ENCODE measurements around the gene RUFY1.

Gene RUFY1

DNA sequence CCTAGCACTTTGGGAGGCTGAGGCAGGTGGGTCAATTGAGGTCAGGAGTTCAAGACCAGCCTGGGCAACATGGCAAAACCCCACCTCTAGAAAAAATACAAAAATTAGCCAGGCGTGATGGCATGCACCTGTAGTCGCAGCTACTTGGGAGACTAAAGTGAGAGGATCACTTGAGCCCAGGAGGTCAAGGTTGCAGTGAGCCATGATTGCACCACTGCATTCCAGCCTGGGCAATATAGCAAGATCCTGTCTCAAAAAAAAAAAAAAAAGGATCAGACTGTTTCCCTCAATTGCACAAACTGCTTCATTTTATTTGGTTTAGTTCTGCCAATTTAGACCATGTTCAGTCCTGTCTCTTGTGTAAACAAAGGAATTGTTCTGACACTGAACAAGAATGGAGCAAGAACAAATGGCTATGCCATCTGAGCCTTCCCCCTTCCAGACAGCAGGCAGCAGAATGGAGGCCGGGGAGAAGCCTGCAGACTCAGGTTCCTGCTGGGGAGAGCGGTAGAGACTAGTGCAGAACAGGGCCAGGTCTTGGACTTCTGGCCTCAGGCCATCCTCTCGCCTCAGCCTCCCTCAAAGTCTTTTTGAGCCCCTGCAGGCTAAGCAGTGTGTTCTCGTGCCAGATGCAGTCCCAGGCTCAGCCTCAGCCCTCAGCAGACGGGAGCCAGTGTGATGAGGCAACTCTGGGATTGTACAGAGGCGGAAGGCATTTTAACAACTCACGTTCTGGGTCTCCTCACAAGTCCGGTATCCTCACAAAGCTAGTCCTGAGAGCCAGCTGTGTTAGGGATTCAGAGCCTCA, 54.9 kb downstream of the RUFY1 start:
- DNase-seq (ENCODE audit: low read depth in 1 of 2, low spot score in 1 of 2): no peak

DNA sequence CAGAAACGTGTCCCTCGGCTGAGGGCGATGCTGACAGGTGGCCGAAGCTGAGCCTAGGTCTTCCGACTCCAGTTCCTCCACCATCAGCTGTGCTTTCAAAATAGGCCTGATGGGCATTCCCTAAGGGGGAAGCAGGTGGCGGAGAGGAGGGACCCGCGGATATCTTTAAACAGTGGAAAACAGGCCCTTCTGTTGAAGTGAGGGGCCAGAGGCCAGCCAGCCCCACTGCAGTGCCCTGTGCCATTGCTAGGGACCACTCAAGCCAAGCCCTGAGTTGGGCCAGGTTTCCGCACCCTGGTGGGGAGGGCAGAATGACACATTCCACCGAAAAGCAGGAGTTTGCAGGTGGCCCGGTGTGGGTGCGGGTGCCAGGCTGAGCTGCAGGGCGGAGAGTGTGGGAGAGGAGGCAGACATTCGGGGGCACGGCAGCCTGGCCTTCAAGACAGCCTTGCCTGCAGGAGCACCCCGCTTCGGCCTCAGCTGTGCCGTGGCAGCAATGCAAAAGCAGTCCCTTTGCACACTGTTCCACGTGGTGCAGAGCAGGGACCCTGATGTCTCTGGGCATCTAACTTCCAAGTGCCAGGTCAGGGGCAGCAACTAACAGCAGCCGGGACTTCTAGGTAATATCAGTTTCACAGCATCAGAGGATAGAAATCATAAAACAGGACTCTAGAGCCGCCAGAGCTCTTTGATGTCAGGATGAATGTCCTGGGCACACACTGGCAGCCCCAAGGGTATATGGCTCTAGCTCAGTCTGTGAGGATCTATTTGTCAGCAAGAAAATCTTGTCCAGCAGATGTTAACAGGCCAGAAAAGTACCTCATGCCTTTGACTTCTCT, 55.9 kb downstream of the RUFY1 start:
- no peak for DNase-seq (ENCODE audit: low read depth in 1 of 2, low spot score in 1 of 2)

DNA sequence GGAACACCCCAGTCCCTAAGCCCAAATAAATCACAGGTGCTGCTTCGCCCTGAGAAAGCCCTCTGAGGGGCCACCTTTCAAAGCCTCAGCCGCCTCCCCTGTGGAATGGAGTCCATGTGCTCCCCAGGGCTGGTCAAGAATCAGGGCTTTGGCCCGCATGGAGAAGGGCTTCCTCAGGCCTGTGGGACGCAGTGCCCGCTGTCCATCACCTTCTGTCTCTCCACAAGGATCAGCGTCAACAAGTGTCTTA, 56.5 kb downstream of the RUFY1 start:
- no peak for DNase-seq (ENCODE audit: low read depth in 1 of 2, low spot score in 1 of 2)

DNA sequence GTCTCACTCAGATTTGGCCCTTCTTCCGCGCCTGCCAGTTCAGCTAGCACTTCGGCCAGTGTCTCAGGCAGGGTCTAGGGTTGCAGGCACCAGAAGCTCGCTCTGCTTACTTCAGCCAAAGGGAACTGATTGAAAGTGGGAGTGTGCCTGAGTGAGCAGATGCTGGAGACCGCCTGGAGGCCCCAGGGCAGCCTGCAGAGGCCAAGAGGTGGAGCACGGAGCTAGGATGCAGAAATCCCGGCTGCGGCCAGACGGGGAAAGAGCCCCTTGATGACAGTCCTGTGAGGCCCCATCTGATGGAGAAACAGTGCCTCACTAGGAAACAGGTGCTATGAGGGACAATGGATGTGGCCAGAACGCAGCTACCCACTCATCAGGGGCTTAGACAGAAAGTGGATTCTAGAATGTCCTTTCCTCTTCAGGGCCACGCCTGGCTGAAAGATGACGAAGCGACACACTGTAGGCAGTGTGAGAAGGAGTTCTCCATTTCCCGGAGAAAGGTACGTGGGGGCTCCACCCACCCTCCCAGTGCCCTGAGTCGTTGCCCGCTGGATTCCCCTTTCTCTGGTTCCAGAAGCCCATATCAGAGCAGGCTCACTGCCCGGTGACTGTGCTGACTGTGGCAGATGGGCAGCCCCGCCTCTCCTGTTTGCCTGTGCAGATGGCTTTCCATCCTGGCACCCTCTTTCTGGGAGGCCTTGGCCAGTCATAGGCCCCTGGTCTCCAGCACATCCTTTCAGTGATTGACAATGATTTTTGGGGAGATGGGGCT, 57.0 kb downstream of the RUFY1 start:
- no peak for DNase-seq (ENCODE audit: low read depth in 1 of 2, low spot score in 1 of 2)

DNA sequence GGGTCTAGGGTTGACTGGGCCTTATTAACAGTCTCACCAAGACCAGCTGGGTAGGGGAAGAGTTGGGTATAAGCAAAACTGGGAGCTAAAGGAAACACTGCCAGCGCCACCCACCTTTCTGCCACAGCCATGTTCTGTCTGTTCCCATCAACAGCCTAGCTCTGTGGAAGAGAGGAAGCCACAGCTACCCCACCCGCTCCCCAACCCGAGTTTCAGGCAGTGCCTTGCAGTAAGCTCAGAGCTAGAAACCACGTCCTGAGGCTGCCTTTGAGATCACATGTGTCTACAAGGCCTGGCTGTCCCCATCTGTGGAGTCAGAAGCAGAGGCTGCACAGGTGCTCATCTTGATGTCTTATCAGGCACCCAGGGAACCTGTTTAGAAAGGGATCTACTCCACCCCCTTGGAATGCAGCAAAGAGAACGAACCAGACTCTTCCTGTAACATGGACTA, 57.8 kb downstream of the RUFY1 start:
- no peak for DNase-seq (ENCODE audit: low read depth in 1 of 2, low spot score in 1 of 2)

DNA sequence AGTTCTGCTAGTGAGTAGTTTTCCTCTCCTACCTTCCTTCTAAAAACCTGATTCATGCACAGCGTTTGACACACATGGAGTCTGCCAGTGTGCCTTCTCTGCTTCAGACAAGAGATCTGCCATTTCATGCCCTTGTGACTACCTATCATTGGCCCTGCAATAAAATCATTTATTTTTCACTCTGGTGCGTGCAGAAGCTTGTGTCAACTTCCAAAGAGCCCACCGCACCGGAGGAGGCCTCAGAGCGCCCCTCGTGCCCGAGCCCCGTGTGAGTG, 59.4 kb downstream of the RUFY1 start:
- DNase-seq (ENCODE audit: low read depth in 1 of 2, low spot score in 1 of 2): no peak

DNA sequence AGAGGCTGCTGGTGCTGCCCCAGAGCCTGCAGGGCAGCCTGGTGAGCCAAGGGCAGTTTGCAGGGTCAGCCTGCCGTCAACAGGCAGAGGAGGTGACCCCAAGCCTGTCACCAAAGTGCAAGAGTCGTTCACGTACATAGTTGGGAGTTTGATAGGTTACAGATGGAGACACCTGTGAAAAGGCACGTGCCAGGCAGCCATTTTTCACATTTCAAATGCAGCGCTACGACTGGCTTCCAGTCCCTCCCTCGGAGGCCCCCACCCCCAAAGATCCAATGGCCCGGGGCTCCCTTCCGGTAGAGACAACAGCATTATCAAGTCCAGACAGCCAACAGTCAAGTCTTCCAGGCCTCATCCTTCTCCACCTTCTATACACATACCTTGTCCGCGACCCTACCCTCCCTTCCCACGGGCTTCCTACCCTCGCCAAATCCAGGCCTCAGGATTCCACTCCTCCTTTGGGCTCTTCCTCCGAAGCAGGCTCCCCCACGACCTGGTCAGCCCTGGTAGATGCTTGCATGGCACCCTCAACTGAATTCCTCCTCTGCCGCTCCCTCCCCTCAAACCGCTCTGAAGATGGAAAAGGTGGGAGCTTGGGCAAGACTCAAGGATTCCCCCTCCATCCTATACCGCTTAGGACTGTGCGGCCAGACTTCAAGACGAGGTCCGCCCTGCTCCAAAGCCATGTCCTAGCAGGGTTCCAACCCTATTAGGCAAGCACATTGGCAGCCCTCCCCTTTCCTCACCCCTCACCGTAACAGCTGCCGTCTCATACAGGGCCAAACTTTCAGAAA, 60.0 kb downstream of the RUFY1 start:
- DNase-seq (ENCODE audit: low read depth in 1 of 2, low spot score in 1 of 2): no peak

DNA sequence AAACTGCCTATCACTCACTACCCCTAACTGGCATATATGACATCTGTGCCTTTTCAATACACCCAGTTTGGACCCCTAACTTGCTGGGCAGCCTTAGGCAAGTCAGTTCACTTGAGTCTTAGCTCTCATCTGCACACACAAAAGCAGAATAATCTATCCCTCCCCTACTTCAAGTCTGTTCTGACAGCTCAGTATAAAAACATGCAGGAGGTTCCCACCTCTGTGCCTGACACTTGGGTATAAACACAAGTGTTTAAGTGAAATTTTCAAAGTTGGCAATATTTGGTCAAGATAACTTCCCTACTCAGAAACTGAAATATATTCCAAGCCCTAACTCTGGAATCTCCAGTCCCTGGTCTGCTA, 60.5 kb downstream of the RUFY1 start:
- no peak for DNase-seq (ENCODE audit: low read depth in 1 of 2, low spot score in 1 of 2)

DNA sequence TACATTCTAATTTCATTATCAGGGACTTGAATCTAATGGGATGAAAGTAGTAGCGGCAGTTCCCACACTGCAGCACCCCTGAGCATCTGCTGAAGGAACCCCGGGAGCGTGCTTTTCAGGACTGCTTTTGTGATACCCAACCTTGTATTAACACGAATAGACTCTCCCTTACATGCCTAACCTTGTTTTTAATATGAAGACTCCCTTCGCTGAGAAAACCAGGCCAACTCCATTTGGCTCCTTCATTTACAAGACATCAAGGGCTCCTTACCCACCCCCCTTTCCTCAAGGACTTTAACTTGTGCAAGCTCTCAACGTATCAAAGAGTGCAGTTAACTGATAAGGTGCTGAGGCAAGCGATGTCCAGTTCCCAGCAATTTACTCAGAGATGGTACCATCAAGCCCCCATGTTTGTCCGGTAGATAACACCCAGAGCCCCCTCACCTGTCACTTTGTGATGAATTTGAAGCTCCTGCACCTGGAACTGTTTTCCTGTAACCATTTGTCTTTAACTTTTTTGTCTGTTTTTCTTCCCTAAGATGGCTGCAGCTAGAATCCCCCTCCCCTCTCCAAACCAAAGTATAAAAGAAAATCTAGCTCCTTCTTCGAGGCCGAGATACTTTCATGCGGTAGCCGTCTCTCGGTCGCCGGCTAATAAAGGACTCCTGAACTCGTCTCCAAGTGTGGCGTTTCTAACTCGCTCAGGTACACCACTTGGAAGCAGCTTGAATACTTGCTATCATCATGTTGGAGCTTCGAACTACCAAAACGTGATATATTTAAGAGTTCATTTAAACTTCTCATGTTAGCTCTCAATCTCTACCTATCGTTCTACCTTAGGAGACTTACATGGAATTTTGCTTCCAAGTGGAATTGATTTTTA, 62.5 kb downstream of the RUFY1 start:
- no peak for DNase-seq (ENCODE audit: low read depth in 1 of 2, low spot score in 1 of 2)

DNA sequence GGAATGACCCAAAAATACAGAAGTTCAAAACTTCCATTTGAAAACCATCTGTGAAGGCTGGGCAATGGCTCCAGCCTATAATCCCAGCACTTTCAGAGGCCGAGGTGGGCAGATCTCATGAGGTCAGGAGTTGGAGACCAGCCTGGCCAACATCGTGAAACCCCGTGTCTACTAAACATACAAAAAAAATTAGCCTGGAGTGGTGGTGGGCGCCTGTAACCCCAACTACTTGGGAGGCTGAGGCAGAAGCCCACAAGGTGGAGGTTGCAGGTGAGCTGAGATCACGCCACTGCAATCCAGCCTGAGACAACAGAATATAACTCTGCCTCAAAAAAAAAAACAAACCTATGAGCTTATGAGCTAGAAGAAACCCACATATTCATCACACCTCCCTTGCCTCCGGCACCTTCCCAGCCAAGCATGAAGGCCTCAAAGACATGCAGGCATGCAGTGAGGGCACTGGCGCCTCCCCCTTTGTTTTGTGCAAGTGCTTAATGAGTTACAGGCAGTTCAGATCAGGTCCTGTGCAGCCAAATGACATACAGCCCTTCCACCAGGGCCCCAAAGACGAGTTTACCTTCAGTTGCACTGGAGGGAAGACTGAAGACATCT, 63.2 kb downstream of the RUFY1 start:
- DNase-seq (ENCODE audit: low read depth in 1 of 2, low spot score in 1 of 2): no peak

DNA sequence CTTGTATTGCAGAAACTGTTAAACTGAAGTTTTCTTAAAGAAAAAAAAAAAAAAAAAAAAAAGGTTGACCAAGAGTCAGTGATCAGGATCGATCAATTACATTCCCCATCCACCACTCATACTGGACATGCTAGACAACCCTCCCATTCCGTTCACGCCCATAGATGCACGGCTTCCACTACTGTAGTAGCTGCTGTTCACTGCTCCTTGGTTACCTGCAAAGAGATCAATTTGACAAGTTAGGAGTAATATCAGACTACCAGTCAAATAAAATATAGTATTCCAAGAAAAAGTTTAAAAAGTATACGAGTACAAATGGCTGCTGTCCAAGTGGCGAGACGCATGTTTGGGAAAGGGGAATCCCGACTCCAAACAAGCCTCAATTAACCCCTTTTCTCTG, 64.4 kb downstream of the RUFY1 start:
- DNase-seq (ENCODE audit: low read depth in 1 of 2, low spot score in 1 of 2): no peak

DNA sequence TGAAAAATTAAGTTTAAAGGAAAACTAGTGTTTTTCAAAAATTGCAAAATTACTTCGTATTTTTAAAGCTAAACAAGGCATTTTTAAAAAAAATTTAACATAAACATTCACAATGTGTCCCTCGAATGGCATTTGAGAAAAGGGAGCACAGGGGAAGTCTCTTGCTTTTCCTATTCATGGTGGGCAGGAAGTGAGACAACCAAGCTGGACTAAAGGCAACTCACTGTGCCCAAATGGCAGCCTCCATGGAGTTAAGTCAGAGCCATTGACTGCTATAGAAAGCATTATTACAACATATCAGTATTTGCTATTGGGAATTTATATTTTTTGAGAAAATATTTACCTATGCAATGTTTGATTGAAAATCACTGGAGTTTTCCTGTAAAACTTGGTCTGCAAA, 64.8 kb downstream of the RUFY1 start:
- no peak for DNase-seq (ENCODE audit: low read depth in 1 of 2, low spot score in 1 of 2)

DNA sequence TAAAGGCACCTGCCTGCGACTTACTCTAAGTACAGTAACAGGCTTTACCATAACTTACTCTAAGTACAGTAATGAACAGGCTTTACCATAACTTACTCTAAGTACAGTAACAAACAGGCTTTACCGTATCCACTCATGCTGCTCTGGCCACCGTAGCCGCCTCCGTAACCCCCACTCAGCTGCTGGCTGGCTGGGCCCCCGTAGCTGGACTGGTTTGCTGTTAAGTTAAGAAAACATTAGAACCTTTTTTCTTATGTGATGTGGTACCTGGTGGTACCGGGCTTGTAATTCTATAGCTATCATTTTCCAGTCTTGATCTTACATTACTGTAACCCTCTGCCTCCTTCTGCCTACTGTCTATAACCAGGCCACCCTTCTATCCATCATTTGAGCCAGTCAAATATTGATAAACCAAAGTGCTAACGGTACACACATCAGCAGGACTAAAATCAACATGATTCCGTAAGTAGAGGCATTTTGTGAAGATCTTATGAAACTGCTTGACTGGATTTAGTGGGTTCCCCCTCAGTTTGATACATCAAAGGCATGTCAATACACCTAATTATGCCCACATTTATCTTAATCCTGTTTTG, 65.7 kb downstream of the RUFY1 start:
- no peak for DNase-seq (ENCODE audit: low read depth in 1 of 2, low spot score in 1 of 2)

DNA sequence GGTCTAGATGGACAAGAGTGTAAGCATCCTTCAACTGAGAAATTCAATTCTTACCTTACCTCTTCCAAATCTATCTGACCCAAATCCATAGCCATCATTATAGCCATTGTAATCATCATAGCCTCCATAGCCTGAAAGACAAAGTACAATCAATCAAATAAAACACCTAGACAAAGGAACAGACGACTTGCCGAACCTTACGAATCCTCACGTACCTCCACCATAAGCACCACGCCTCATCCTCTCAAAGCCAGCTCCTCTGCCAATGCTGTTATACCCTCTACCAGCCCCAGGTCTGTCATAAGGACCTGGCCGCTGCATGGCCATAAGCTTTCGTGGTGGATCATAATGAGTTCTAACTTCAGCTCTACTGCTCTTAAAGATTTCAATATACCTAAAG, 67.6 kb downstream of the RUFY1 start:
- no peak for DNase-seq (ENCODE audit: low read depth in 1 of 2, low spot score in 1 of 2)

DNA sequence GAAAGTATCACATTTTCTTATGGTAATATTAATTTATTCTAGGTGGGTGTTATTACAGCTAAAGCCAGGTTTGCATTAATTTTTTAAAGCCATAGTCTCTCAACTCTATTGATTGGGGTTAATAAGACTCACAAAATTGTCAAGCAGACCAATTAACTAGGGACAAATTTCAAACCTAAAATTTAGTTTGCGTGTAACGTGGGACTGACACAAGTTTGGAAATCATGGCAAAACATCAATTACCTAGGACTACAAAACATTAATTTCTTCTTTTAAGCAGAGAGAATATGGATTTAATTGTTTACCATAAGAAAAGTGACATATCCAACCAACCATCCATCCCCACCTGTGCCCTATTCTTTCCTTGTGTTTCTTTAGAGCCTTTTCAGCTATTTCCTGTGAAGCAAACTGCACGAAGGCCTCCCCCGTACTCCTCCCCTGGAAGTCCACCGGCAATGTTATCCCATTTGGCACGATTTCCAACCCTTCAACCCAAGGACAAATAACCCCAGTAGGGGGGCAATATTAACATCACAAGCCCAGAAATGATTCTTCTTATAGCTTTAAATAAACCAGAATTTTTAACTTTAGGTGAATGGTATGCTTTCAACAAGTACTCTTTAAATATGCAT, 68.7 kb downstream of the RUFY1 start:
- no peak for DNase-seq (ENCODE audit: low read depth in 1 of 2, low spot score in 1 of 2)

DNA sequence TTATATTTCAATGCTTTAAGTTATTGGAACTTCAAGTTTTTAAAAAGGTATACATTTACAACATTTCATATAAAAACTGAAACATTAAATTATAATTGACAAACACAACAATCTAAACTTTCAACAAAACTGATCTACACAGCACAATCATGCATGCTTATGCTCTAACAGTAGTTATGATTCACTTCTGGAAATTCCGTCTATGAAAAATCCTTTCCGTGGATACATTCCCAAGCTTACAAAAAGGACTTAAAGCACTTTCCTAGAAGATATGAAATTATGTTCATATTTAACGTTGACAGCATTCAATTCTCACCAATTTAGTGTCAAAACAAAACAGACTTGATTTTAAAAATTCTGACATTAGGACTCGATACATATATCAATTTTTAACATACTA, 69.4 kb downstream of the RUFY1 start:
- DNase-seq (ENCODE audit: low read depth in 1 of 2, low spot score in 1 of 2): no peak

DNA sequence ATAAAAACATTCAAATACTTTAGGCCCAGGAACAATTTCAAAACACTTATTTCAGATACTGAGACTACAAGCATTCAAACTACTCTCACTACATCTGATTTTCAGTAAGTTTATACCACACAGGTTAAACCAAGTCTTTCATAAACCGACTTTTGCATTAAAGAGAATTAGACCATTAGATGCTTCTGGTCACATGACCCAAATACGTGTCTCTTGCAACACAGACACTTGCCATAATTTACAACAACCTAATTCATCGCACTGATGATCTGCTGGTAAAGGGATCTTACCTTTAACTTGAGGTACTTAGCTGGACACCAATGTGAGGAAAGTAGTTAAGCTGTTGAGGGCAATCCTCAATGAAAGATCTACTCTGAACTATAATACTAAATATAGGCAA, 69.9 kb downstream of the RUFY1 start:
- DNase-seq (ENCODE audit: low read depth in 1 of 2, low spot score in 1 of 2): no peak

DNA sequence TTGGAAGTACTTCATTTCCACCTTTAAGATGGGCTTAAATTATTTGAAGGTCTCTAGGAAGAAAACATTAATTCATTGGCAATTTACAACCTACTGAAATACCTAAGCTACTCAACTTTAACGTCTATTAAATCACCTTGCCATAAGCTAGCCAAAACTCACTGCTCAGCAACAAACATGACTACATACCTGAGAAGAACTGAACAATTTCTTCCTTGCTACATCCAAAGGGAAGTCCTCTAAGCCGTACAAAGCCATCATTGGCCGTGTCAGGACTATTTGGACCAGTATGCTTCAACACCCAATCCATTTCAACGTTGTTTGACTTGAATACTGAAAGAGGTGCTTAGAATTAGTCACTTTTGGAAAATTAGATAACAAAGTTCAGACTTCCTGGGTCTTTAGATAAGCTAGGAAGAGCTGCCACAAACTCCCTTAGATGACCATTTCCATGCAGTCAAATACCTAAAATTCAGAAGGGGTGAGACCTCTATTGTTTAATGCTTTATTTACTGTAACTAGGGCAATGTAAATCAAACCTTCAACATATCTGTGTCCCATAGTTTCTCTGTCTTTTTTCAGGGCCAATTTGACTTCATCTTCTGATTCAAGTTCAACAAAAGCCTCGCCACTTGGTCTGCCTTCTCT, 70.5 kb downstream of the RUFY1 start:
- DNase-seq (ENCODE audit: low read depth in 1 of 2, low spot score in 1 of 2): no peak
